HG02759 (cell line): Measurements from ENCODE around the gene PEMT.

Source experiments
- ATAC-seq: cut with Tn5 transposase; IDR thresholded peaks from one replicate; pipeline ENCODE4 v1.9.1; 2021; ENCODE audit warnings: mild to moderate bottlenecking, moderate library complexity; ENCODE audit not compliant: unreplicated experiment

The PEMT gene

DNA sequence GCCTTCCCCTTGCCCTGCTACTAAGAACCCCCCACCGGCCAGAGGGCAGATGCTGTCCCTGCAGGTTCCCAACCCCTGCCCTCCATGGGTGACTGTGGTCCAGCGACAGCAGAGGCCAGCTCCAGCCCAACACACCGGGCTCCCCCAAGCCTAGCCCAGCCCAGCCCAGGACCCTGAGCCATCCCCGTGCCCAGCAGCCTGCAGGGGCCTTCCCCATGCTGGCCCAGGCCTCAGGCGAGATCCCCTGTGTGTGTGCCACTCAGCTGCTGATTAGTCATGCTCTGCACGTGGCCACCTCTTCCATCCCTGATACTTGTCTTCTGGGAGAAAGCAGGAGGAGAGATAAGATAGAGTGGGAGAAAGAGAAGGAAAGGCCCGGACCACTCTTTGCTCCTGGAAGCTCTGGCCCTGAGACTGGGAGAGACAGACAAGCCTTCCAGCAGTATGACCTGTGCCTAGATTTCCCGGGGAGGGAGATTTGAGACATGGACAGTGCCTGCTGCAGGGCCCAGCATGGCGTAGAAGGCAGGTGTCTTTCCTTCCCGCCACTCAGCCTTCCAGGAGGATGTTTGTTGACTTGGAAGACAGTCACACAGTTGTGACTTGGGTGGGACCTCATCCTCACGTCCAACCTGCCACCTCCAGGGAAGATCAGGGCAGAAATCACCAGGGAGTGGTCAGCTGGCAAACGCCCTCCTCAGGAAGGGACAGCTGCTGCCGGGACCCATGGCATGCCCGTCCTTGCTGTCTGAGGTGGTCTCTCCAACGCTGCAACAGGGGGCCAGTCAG, 54.0 kb downstream of the PEMT start:
- no peak for ATAC-seq

DNA sequence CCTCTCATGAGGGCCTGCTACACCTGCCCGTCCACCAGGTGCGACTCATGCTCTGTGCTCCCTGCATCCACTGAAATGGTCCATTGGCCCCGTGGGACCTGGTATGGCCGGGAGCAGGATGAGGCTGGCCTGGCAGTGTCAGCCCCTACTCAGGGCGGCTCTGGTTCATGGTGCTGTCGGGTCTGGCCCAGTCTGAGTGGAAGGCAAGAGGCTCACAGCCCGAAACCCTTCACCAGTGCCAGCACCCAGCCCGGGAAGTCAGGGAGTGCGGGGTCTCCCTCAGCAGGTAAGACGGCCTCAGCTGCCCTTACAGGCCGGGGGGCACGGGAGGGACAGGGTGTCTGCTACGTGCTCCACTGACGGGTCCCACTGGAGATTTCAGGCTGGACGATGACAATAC, 54.8 kb downstream of the PEMT start:
- ATAC-seq, result no peak

DNA sequence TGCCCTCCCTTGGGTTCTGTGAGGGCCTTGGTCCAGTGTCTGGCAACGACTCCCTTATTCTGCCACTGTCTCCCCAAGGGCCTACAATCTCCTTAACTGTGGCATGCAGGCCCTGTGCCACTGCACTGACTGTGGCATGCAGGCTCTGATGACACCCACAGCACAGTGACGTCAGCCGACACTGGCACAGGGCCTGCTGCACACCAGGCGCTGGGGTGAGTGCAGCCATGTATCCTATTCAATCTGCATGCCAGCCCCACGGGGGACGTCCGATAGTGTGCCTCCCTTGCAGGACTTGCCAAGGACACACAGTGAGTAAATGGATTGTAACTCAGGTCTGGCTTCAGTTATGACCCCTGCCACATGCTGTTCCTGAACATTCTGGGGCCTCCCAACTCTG, 55.6 kb downstream of the PEMT start:
- ATAC-seq, result no peak

DNA sequence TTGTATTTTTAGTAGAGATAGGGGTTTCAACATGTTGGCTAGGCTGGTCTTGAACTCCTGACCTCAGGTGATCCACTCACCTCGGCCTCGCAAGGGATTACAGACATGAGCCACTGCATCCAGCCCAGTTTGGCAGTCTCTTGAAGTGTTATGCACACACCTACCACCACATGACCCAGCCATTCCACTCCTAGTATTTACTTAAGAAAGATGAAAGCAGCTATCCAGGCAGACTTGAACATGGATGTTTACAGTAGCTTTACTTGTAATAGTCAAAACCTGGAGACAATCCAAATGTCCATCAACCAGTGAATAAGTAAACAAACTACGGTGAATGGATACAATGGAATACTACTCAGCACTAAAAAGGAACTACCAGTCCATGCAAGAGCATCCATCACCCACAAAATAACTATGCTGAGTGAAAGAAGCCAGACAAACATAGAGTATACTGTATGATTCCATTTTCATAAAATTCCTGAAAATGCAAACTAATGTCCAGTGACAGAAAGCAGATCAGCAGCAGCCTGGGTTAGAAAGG, 57.5 kb downstream of the PEMT start:
- ATAC-seq, result no peak

DNA sequence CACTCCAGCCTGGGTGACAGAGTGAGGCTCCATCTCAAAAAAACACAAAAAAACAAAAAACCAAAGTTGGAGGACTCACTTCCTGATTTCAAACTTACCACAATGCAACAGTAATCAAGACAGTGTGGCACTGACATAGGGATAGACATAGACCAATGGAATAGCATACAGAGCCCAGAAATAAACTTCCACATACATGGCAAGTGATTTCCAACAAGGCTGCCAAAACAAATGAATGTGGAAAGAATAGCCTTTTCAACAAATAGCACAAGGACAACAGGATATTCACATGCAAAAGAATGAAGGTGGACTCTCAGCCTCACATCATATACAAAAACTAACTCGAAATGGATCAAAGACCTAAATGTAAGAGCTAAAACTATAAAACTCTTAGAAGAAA, 58.5 kb downstream of the PEMT start:
- ATAC-seq, result no peak

DNA sequence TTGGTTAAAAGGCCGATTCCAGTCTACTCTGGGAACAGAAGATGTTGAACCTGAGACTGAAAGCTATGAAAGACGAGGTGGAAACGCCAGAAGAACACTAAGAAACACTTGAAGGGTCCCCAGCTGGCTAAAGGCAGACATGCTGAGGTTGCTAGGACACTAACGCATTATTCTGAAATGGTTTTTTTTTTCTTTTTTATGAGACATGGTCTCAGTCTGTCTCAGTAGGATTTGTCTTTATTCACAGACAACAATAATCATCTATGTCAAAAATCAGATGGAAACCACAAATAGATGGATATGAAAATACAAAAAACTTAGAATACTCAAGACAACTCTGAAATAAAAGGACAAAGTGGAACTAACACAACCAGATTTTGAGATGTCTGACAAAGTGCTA, 60.4 kb downstream of the PEMT start:
- no peak for ATAC-seq

DNA sequence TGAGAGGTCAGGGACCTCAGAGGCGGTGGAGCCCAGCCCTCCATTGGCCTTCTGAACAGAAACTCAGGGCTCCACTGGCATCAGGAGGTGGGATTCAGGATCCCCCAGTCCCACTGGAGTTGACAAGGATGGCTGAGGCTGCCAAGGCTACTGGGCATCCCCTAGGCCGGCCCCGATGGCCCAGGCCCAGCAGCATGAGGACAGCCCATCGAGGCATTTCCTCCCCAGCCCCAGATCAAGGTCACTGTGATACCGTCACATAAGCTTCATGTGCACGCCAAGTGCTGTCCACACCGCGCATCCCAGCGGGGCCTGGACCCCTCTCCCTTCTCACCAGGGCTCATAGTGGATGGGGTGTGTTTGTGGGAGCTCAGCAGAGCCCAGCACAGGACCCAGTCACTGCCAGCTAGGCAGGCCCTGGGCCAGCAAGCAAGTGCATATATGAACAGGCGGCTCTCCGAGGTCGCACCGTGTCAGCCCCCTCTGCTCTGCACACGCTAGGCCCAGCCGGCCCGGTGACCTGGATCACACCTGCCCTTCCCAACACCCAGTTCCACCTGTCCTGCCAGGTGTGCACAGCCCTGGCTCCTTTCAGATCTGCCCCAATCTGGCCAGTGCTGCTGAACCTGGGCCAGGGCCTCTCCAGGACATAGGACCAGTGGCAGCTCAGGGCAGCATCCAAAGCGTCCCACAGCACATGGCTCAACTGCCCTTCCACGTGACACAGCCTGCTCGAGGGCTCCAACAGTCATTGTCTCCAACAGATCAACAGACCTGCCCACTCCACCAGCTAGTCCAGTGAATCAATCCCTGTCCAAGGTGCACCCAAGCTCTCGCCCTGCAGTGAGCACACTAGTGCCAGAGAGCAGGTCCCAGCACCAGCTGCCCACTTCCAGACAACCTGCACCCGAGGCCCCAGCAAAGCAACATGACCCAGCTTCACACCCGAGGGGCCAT, 62.5 kb downstream of the PEMT start:
- ATAC-seq, result no peak

DNA sequence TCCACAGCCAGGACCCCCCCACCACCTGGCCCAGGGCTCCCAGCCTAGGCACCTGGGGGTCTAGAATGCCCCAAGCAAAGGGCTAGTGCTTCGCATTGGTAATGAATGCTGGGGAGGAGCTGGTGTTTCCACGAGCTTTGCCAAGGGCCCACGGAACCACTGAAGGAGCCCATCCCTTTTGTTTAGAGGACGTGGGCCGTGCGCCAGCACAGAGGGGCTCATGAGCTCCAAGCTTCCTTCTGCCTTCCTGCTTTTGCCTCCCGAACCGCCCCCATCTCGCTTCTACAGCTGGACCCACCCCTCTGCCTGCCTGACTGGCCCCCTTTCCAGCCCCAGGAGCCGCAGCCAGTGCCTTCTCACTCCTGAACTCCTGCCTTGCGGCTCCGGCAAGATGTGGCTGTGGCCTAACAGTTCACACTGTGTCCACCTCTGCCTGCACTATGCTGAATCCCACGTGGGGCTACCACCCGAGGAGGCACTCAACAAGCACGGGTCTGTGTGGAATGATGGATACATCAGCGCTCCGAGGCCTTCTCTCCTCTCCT, 63.5 kb downstream of the PEMT start:
- ATAC-seq, result no peak

DNA sequence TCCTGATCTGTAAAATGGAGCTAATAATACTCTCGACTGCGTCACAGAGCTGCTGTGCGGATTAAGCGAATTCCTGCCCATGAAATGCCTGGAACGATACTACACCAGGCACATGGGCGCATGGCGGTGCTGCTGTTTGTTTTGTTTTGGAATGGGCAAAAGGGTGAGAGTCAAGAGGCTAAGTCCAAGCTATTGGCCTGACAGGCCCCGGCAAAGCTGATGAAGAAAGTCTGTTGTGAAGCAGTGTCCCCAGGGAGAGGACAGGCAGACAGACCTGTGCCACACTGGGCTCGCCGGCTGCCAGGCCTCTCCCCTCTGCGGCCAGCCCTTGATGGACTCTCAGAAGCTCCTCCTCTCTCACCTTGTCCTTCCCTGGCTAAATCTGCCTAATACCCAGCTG, 64.0 kb downstream of the PEMT start:
- no peak for ATAC-seq

DNA sequence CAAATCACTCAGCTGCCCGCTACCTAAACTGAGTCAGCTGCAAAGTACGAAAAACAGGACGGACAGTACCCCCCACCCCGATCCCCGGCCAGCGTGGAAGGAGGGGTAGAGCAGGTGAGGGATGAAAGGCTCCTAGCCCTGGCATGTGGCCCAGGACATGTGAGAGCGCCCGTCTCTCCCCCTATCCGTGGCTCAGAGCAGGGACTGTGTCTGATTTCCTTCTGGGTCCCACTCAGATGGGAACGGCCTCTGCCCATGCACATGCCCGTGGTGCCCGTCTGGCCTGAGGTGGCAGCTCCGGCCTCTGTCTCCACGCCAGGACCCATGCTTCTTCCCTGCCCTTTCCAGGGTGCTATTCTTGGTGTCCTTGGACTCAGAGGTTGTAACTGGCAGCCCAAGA, 65.1 kb downstream of the PEMT start:
- no peak for ATAC-seq

DNA sequence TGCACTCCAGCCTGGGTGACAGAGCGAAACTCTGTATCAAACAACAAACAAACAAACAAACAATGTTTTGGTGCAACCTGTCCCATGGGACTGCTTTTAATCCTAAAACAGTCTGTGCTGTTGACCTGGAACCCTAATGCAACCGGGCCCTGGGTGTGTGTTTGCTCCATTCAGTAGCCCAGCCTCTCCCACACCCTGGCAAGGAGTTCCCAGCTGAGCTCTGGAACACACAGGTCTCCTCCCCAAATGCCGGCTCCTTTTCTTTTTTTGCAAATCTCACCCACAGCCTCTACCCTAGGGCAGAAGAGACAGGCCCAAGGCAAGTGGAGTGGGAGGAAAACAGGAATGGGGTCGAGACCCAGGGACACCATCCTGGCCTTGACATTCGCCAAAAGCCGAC, 65.6 kb downstream of the PEMT start:
- ATAC-seq, result no peak

DNA sequence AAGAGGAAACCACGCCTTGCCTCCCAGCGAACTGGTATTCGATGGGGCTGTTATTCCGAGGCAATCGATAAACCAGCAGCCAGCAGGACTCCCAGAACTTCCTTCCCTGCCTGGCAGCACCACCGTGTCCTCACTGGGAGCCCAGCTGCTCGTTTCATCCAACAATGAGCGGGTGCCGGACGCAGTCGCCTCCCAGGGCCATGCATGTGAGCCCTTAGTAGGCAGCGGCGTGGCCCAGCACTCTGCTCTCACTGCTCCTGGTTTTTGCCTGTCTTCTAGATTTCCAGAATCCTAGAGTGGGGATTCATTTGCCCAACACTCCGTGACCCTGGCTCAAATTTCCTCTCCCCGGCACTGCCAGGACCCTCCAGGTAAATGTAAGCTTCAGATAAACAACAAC, 66.2 kb downstream of the PEMT start:
- ATAC-seq, result no peak

DNA sequence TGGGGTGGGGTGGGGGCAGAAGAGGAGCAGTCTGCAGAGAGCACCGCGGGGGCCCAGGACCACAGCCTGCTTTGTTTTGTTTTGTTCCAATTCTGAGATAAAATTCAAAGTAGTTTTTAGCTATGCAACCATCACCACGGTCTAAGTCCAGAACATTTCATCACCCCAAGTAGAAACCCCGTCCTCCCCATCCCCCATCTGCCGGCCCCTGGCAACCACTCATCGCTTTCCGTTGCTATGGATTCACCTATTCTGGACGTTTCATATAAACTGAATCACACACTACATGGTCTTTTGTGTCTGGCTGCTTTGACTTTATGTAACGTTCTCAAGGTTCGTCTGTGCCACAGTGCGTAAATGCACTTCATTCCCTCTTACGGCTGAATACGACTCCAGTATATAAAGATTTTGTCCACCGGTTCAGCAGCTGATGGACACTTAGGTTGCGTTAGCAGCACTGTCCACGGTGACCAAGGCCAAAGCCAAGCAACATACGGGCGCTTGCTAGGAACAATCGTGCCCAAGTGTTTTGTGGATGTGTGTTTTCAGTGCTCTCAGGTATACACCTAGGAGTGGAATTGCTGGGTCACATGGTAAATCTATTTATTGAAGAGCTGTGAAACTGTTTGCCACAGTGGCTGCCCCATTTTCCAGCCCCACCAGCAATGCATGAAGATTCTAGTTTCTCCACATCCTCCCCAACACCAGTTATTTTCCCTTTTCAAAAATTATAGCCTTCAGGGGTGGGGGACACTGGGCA, 67.6 kb downstream of the PEMT start:
- no peak for ATAC-seq

DNA sequence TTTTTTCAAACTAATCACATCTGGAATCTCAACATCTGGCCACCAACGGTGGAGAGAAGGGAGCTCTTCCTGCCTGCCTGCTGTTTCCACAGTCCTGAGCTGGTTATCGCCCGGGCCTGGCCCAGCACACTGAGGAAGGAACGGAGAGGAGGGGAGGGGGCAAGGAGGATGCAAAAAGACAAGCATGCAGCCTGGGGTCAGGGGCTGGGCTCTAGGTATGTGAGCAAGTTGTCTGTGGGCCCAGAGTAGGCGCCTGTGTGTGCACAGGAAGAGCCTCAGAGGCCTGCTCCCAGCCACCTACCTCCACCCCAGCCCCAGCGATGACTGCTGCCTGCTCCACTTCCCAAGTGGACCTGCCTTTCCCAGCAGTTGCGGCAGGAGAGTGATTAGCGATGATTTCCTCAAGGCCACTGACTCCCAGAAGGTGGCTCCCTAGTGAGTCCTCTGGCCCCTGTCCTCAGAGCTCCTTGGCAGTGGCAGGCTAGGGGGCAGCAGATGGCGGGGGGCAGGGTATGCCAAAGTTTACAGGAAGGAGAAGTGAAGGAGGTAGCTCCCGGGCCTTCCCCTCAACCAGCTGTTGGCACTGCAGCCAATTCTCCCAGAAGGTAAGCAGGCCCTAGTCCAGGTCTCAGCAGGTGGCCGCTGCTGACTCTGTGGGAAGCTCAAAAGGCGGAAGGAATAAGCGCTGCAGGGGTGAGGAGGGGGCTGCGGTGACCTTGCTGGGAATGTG, 68.3 kb downstream of the PEMT start:
- ATAC-seq, result no peak

DNA sequence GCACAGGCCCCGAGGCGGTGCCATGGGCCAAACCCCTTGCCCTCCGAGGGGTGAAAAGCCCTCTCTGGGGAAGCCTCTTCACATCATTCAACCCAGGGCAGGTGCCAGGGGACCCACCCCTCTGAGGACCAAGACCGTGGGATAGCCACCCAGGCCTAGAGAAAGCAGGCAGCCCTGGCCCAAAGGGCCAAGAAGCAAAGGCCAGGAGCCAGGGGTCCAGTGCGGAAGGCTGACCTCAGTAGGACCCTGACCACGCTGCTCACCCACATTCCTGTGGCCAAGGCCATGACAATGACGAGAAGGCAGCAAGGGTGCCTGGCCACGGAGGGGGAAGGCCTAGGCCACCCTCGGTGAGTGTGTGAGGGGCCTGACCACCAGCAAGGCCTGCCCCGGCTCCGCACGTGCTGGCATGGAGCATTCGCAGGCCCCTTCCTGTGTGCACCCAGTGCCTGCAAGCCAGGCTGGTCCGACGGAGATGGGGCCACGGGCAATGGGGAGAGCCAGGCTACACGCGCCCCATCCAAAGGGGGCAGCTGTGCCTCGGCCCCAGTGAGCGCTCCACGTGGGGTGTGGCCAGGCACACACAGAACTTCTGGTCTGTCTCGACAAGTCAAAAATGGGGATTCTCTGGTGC, 70.8 kb downstream of the PEMT start:
- ATAC-seq, result no peak

DNA sequence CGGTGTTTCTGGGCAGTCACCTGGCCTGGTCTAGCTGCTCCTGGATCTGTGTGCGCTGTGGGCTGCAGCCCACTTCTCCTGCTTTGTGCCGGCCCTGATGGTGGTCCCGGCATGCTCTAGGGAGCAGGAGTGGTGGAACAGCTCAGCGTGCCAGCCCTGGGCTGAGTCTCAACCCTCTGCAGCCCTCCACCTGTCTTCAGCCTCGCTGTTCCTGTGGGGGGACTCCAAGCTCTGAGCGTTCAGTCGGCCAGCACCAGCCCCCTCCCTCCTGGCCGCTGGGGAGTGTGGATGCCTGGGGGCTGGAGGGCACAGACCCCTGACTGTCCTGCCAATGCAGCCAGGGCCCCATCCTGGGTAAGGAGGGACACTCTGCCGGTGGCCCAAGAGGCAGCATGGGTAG, 71.6 kb downstream of the PEMT start:
- ATAC-seq, result no peak

DNA sequence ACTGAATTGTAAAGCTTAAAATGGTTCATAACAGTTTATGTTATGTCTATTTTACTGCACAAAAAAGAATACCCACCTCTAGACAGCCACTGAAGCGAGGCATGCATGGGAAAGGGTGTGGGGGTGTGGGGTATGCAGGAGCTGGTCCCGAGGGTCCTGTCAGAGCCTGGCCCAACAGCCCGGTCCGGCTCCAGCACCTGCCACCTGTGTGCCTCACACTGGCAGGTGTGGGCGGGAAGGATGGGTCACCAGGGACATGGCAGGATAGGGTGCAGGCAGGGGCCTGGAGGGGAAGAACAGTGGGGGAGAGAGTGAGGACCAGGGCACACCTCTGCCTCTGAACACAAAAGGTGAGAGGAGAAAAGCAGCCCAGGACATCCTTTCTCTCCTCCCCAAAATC, 72.6 kb downstream of the PEMT start:
- ATAC-seq, result no peak

DNA sequence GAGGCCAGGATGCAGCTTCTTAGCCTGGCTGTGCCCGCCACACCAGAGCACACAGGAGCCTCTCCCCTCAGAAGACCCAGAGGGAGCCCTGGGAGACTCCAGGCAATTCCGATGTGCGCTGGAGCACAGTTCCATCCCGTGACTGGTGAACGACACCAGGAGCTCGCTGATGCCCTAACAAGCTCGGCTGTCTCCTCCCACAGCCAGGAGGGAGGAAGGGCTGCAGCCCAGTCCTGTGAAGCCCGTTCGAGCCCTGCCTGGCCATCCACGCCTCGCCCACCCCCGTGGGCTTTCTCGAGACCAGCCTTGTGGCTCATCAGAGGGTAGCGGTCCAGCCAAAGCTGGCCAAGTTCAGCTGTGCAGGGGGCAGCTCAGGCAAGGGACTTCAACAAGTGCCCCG, 73.5 kb downstream of the PEMT start:
- ATAC-seq, result no peak

DNA sequence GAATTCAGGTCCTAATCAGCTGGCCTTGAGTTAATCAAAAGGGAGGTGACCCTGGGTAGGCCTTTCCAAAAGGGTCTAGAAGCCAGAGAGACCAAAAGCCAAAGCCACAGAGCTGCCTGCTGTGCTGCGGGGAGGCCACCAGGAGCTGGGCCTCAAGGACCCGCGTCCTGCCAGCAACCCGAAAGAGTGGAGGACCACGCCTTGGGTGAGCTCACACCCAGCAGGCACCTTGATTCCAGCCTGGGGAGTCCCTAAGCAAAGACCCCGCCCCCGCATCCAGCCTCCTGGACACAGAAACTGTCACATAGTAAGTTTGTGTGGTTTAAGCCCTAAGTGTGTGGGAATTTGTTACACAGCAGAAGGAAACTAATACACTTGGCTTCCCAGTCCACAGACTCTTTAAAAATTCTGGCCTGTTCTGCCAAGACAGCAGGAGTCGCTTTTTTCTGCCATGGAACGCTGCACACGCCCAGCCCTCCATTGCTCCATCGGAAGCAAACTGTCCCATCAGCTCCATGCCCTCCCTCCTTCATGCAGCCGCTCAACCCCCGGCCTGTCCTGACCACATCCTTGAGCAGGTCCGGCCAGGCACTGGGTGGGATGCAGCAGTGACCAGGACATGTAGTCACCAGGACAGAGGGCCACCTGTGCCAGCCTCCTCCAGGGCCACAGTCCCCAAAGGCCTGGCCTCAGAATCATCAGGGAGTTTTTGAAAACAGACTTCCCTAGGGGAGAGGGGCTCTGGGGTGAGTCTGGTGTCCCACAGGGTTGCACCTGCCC, 74.4 kb downstream of the PEMT start:
- no peak for ATAC-seq
